IPS-18a (cell line): Measurements from ENCODE around the gene NT5DC1.
"Not testable (repeated sequence)": the region's sequence is repeated elsewhere in the genome, so short reads cannot be mapped to it uniquely, and the experiment has no call there.

Experiments
- H3K27ac ChIP-seq: one replicate; pipeline ENCODE4 v1.5.1; 2013; ENCODE audit warnings: low read length
- H3K27me3 ChIP-seq: one replicate; pipeline ENCODE4 v1.6.1; 2013; ENCODE audit warnings: mild to moderate bottlenecking, low read length; ENCODE audit not compliant: control insufficient read depth, insufficient read depth
- H3K36me3 ChIP-seq: one replicate; pipeline ENCODE4 v1.6.1; 2013; ENCODE audit warnings: low read depth, low read length; ENCODE audit not compliant: control insufficient read depth
- H3K4me1 ChIP-seq: one replicate; pipeline ENCODE4 v1.6.1; 2013; ENCODE audit warnings: low read depth, low read length; ENCODE audit not compliant: control insufficient read depth
- H3K4me3 ChIP-seq: one replicate; pipeline ENCODE4 v1.5.1; 2013; ENCODE audit warnings: low read length
- H3K9ac ChIP-seq: one replicate; pipeline ENCODE4 v1.6.1; 2013; ENCODE audit warnings: mild to moderate bottlenecking, low read length, moderate library complexity
- H3K9me3 ChIP-seq: one replicate; pipeline ENCODE4 v1.6.1; 2013; ENCODE audit warnings: low read depth, low read length; ENCODE audit not compliant: control insufficient read depth

Gene NT5DC1

DNA sequence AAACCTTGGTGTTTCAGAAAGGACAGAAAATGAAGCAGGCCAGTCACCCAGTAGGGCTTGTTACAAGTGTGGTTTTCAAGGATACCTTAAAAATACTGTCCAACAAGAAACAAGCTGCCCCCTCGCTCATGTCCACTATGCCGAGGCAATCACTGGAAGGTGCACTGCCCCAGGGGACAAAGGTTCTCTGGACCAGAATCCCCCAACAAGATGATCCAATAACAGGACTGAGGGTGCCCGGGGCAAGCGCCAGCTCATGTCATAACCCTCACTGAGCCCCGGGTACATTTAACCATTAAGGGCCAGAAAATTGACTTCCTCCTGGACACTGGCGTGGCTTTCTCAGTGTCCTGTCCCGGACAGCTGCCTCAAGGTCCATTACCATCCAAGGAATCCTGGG is 6.6 kb upstream of the NT5DC1 start:
- no peaks in the 10 kb centered on the region for H3K36me3 ChIP-seq
- H3K9me3 ChIP-seq = peaks cover 6% of the 10 kb centered on the region
- no peaks in the 10 kb centered on the region for H3K4me1 ChIP-seq
- H3K9ac ChIP-seq = no peak overlapping the region
- peaks cover under 1% of the 10 kb centered on the region for H3K27me3 ChIP-seq
- H3K4me3 ChIP-seq = no peak overlapping the region
- no peak overlapping the region for H3K27ac ChIP-seq

DNA sequence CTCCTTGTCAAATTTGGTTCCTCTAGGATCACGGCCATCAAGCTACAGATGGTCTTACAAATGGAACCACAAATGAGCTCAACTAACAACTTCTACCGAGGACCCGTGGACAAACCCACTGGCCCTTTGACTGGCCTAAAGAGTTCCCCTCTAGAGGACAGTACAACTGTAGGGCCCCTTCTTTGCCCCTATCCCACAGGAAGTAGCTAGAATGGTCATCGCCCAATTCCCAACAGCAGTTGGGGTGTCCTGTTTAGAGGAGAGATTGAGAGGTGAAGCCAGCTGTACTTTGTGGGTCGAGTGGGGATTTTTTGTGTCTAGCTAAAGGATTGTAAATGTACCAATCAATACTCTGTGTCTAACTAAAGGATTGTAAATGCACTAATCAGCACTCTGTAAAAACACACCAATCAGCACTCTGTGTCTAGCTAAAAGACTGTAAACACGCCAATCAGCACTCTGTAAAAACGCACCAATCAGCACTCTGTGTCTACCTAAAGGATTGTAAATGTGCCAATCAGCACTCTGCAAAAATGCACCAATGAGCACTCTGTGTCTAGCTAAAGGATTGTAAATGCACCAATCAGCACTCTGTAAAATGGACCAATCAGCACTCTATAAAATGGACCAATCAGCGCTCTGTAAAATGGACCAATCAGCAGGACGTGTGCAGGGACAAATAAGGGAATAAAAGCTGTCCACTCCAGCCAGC is 4.4 kb upstream of the NT5DC1 start:
- H3K9ac ChIP-seq, H3K4me3 ChIP-seq, H3K36me3 ChIP-seq, H3K9me3 ChIP-seq, H3K27ac ChIP-seq, H3K4me1 ChIP-seq: not testable (repeated sequence)
- peaks cover 12% of the 10 kb centered on the region for H3K27me3 ChIP-seq

- Histone ChIP-seq H3K4me3 (no peak overlapping the region), H3K27me3 (peaks cover 12% of the 10 kb centered on the region), H3K9me3 (peaks cover 6% of the 10 kb centered on the region), H3K27ac (no peak overlapping the region), H3K9ac (no peak overlapping the region), H3K4me1 (peaks cover 6% of the 10 kb centered on the region), H3K36me3 (no peaks in the 10 kb centered on the region)
Observed at GRCh38 chr6:116096979-116097816, 3.5 kb upstream of the NT5DC1 start.

DNA sequence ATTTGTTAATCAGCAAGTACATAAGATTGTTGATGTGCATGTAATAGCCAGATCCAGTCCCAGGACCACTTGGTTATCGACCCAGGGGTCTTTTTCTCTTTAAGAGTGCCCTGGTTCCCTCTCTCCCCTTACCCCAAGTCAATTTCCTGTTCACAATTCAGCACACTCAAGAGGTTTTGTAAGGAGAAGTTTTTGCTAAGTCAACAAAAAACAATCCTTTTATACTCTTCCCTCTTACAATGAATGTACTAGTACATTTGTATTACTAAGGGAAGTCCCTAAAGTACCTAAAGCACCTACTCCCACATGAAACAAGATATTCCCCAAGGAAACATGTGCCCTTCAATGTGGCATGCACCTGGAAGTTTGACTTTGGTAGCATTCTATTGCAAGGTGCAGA is 1.6 kb upstream of the NT5DC1 start:
- Histone ChIP-seq H3K4me3 (no peak overlapping the region), H3K27ac (no peak overlapping the region), H3K4me1 (peaks cover 8% of the 10 kb centered on the region), H3K27me3 (peaks cover 12% of the 10 kb centered on the region), H3K9me3 (peaks cover 6% of the 10 kb centered on the region), H3K9ac (no peak overlapping the region), H3K36me3 (no peaks in the 10 kb centered on the region)

DNA sequence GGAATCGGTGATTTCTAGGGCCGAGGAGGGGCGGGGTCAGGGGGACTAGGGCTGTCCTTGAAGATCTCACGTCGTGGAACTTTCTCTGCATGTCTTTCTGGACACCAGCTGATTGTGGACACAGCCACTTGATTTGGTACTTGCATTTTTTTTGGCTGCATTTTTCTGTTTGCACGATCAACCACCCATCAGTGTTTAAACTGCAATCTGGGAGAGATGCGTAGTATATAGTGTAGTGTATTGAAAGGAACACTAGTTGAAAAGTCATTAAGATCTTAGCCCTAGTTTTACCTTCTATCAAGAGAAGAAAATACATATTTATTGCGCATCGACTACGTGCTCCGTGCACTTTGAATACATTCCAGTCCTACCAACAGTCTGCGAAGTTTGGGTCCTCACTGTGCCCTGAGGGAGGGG is 657 bp downstream of the NT5DC1 start:
- Histone ChIP-seq H3K36me3 (no peaks in the 10 kb centered on the region), H3K9me3 (peaks cover 3% of the 10 kb centered on the region), H3K4me1 (peaks cover 27% of the 10 kb centered on the region), H3K9ac (peak overlapping the region; percentile 79), H3K27ac (peak overlapping the region; percentile 58), H3K27me3 (peaks cover 12% of the 10 kb centered on the region), H3K4me3 (peak overlapping the region; percentile 78)

DNA sequence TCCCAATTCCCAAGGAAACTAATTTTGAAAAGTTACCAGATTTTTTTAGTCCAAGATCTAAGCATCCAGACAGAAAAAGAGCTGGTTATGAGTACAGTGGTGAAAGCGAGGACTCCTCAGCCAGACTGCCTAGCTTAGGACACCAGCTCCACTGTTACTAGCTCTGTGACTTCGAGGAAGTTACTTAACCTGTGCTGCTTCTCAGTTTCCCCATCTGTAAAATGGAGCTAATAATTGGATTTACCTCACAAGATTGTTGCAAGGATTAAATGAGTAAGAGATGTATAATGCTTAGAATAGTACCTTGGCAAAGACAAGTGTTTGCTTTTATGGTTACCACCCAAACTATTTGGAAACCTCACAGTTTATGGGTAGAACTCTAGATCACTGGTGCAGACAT is 1.1 kb downstream of the NT5DC1 start:
- Histone ChIP-seq H3K9ac (peak overlapping the region; percentile 79), H3K9me3 (no peaks in the 10 kb centered on the region), H3K27ac (no peak overlapping the region), H3K36me3 (no peaks in the 10 kb centered on the region), H3K27me3 (peaks cover 12% of the 10 kb centered on the region), H3K4me1 (peaks cover 32% of the 10 kb centered on the region), H3K4me3 (peak overlapping the region; percentile 78)

GRCh38 chr6:116102873-116103272 is 2.2 kb downstream of the NT5DC1 start:
- H3K4me3 ChIP-seq = no peak overlapping the region
- no peak overlapping the region for H3K27ac ChIP-seq
- no peak overlapping the region for H3K9ac ChIP-seq
- H3K9me3 ChIP-seq = no peaks in the 10 kb centered on the region
- no peaks in the 10 kb centered on the region for H3K36me3 ChIP-seq
- H3K4me1 ChIP-seq = peaks cover 37% of the 10 kb centered on the region
- peaks cover 12% of the 10 kb centered on the region for H3K27me3 ChIP-seq

- Histone ChIP-seq H3K9me3 (no peaks in the 10 kb centered on the region), H3K4me3 (no peak overlapping the region), H3K4me1 (peaks cover 37% of the 10 kb centered on the region), H3K9ac (no peak overlapping the region), H3K27ac (no peak overlapping the region), H3K27me3 (peaks cover 6% of the 10 kb centered on the region), H3K36me3 (peaks cover 16% of the 10 kb centered on the region)
Observed at GRCh38 chr6:116104636-116105035, 4.0 kb downstream of the NT5DC1 start.

DNA sequence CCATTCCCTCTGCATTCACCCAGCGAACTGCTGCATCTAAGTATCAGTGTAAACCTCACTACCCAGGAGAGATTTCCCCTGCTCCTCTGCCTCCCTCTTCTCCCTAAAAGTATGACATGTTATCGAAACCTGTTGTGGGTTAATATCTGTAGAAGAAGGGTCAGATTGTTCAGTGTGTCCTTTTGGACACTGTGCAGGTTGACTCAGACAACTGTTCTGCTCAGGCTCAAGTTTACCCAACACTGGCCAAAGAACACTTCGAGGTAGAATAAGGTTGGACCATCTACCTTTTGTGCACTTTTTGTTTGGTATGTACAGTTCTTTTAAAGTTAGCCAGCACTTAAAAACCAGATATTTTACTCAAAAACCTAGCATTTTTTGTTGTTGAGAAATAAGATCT is 4.6 kb downstream of the NT5DC1 start:
- Histone ChIP-seq H3K27ac (peak overlapping the region; percentile 60), H3K9me3 (no peaks in the 10 kb centered on the region), H3K9ac (no peak overlapping the region), H3K27me3 (no peaks in the 10 kb centered on the region), H3K36me3 (peaks cover 21% of the 10 kb centered on the region), H3K4me3 (no peak overlapping the region), H3K4me1 (peaks cover 32% of the 10 kb centered on the region)

GRCh38 chr6:116106146-116106545 is 5.5 kb downstream of the NT5DC1 start:
- Histone ChIP-seq H3K4me1 (peaks cover 31% of the 10 kb centered on the region), H3K4me3 (peak overlapping the region; percentile 51)

DNA sequence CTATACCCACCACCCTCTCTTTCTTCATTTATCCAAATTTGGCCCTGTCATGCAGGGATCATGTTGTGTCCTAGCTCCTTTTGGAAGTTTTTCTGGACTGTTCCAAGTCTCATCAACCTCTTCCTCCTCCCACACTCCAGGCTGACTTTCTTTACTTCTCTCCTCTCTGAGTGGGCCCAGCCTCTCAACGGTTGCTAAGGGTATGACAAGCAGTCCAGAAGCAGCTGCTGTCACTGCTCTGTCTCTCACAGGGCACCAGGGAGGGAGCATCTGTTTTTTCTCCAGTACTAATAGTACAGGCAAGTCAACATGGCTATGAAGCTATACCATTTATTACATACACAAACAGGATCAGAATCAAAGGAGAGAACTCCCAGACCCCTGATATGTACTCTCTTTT is 8.2 kb downstream of the NT5DC1 start:
- Histone ChIP-seq H3K27me3 (no peaks in the 10 kb centered on the region), H3K9ac (no peak overlapping the region), H3K36me3 (peaks cover 46% of the 10 kb centered on the region), H3K4me1 (peaks cover 31% of the 10 kb centered on the region), H3K27ac (no peak overlapping the region), H3K4me3 (no peak overlapping the region), H3K9me3 (no peaks in the 10 kb centered on the region)

More at GRCh38 chr6:116106146-116106545, 5.5 kb downstream of the NT5DC1 start:
- Histone ChIP-seq H3K9ac (peak overlapping the region; percentile 63), H3K27ac (peak overlapping the region; percentile 98), H3K9me3 (no peaks in the 10 kb centered on the region), H3K36me3 (peaks cover 30% of the 10 kb centered on the region), H3K27me3 (no peaks in the 10 kb centered on the region)
